GM21786 (cell line): Measurements from ENCODE around the gene KIAA0753.
"Not testable (repeated sequence)": the region's sequence is repeated elsewhere in the genome, so short reads cannot be mapped to it uniquely, and the experiment has no call there.

Experiments
- ATAC-seq: cut with Tn5 transposase; IDR thresholded peaks from one replicate; pipeline ENCODE4 v1.9.1; 2021; ENCODE audit not compliant: unreplicated experiment

KIAA0753 gene

DNA sequence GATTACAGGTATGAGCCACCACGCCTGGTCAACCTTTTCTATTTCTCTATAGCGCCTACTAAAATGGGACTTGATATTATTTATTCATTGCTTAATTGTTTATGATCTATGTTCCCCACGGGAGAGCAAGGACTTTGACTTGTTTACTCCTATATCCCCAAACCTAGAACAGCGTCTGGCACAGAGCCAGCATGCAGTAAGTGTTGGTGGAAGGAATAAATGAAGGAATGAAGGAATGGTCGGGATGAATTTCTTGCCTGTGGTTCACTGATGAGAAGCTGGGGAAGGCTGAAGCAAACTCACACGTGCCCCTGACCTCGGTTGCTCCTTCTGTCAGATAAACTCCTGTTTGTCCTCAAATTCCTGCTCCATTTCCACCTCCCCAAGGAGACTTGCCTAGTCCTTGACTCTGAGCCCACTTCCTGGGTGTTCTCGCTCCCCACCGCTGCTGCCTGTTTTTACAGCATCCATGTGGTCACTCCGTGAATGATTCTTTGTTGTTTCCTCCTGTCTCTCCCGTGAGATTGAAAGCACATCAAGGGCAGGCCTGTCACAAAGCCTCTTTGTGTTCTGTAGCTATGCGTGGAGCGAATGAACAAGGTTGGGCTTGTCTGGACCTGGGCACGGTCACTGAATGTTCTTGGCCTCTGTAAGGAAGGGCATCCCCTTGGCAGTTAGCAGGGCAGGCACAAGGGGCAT, 28.4 kb upstream of the KIAA0753 start:
- no peak for ATAC-seq

DNA sequence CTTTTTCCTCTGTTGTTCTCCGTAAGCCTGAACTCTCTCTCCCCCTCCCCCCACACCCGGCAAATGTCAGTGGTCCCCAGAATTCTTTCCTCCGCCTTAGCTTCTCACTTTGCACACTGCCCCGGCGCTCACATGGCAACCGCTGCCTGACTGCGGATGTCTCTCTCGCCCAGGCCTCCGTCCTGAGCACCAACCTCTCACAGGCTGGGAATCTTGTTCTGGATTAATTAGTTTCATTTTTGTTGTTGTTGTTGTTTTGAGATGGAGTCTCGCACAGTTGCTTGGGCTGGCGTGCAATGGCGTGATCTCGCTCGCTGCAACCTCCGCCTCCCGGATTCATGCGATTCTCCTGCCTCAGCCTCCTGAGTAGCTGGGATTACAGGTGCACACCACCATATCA, 27.7 kb upstream of the KIAA0753 start:
- no peak for ATAC-seq

DNA sequence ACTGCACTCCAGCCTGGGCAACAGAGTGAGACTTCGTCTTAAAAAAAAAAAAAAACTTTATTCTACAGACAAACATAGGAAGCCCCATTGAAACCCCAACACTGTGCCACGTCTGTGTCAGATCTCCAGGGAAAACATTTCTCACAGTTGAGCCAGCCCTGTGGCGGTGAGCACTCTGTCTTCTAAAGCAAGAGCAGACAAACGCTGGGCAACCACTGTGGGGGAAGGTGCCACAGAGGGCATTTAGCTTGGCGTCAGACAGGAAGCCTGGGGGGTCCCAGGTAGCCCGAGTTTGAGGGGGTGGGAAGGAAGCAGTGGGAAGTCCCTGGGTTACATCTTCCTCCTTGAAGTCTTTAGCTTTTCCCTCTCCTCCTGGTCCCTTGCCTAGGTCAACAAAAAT, 27.0 kb upstream of the KIAA0753 start:
- no peak for ATAC-seq

DNA sequence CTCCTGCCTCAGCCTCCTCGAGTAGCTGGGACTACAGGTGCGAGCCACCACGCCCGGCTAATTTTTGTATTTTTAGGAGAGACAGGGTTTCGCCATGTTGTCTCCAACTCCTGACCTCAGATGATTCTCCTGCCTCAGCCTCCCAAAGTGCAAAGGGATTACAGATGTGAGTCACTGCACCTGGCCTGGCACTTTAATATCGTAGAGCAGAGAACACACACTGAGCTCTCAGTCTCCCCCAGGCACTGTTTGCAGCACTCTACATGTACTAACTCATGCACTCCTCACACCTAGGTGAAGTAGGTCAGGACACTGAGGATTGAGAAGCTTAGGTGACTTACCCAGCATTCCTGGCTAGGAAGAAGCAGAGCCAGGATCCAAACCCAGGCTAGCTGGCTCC, 26.0 kb upstream of the KIAA0753 start:
- no peak for ATAC-seq

DNA sequence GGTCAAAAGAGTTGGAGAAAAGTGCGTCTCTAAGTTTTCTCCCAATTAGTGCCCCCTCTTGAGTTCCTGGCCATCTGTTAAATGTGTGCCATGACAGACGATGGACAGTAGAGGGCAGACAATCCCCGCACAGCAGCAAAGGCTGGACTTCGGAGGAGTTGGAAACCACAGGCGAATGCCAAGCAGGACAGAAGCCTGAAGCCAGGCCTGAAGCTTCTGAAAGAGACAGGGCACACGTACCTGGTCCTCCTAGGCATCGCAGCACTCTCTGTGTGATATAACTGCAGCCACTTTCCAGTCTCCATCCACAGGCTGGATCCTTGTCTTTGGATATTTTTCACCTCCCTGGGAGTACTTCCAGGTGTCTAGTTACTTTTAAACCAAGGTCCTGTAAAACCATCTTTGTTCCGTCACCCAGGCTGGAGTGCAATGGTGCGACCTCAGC, 25.6 kb upstream of the KIAA0753 start:
- ATAC-seq = no peak

DNA sequence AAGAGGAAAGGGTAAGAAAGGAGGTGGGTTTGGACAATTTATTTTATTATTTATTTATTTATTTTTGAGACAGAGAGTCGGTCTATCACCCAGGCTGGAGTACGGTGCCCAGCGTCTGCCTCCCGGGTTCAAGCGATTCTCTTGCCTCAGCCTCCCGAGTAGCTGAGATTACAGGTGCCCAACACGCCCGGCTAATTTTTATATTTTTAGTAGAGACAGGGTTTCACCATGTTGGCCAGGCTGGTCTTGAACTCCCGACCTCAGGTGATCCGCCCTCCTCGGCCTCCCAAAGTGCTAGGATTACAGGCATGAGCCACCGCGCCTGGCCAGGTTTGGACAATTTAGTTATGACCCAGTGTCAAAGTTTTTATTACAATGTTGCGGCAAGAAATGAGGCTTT, 22.7 kb upstream of the KIAA0753 start:
- ATAC-seq = not testable (repeated sequence)

DNA sequence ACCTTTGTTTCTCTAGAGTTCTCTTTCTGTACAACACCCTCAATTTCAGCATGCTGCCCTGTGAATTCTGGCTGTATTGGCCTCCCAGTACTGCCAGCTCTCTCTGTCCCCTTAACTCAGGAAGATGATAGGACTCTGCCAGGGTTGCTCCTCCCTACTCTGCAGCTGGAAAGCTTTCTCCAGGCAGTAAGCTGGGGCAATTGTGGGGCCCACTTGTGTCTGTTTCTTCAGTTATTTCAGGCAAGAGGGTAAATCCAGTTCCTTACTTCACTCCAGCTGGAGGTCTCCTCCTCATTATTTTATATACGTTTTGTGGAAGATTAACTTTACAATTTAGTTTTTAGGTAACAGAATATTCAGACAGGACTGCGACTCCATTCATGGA, 20.9 kb upstream of the KIAA0753 start:
- no peak for ATAC-seq

DNA sequence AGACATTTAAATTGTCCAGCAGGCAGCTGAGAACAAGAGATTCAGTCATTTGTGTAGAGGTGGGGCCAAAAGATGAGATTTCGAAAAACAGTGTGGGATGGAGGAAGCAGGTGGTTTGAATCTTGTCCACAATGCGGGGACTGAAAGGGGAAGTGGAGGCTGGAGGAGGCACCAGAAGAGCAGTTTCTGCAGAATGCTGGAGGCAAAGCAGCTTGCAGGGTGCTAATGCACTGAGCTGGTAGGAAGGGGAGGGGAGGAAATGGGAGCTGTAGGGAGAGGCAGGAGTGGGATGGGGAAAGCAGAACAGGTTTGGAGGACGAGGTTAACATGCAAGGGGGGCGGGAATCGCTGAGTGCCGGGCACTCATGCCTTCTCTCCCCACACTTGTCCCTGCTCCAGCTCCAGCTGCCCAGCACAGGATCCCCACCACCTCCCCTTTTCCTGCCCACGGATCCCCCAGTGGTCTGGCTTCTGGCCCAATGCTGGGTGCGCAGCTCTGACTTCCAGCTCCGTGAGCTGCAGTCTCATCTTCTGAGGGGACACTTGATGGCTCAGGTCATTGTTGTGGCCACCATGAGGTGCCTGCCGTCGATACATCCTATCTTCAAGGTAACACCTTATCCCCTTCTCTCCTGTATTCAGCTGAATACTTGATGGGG, 20.4 kb upstream of the KIAA0753 start:
- peak; percentile 69 for ATAC-seq

DNA sequence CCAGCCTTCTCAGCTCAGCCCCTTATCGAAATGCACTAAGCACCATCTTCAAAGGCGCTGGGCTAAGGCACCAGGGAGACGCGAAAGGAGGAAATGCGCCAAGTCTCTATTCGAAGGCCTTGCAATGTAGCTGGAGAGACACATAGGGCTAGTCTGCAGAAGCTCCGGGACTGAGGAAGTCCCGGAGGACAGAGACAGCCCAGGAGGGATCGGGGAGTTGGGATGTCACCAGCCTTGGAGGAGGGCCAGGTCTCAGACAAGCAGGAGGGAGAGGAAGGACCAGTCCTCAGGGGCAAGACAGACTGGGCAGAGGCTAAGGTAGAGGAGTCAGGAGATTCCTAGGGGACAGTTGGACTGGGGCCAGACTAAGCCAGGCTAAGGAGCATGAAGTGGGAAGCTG, 19.6 kb upstream of the KIAA0753 start:
- no peak for ATAC-seq

DNA sequence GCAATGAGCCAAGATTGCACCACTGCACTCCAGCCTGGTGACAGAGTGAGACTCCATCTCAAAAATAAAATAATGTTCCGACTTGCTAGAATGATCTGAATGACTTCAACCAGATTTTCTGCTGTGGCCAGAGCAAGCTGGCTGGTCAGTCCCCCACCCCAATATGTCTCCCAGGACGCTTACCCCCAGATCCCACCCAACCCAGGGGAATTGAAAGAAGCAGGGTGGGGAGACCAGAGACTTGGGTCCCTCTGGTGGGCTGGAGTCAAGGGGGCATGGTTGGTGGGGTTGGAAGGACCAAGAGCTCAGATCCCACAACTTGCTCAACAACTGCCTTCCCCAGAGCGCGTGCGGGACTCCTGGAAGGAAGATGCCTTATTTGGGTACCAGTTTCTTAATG, 17.9 kb upstream of the KIAA0753 start:
- not testable (repeated sequence) for ATAC-seq

DNA sequence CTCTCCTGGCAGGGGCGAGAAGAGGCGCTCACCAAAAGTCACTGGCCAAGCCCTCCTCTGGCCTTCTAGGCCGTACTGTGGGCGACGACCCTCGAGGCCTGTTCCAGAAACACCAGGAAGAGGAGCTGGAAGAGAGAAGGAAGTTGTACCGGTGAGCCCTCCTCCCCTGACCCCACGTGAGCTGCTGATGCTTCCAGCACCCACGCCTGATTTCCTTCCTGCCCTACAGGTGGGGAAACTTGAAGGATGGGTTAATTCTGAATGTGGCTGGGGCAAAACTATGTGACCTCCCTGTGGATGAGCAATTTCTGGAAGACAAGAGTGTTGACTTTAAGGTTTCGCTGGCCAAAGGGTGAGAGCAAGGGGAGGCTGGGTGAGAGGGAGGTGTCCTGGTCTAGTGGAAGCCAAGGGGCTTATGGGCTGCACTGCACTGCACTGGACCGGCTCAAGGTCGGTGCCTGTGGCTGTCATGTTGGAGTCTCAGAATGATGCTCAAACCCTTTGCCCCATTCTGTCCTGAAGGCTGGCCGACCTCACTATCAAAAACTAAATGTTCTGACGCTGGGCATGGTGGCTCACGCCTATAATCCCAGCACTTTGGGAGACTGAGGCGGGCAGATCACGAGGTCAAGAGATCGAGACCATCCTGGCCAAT, 17.2 kb upstream of the KIAA0753 start:
- ATAC-seq = no peak

DNA sequence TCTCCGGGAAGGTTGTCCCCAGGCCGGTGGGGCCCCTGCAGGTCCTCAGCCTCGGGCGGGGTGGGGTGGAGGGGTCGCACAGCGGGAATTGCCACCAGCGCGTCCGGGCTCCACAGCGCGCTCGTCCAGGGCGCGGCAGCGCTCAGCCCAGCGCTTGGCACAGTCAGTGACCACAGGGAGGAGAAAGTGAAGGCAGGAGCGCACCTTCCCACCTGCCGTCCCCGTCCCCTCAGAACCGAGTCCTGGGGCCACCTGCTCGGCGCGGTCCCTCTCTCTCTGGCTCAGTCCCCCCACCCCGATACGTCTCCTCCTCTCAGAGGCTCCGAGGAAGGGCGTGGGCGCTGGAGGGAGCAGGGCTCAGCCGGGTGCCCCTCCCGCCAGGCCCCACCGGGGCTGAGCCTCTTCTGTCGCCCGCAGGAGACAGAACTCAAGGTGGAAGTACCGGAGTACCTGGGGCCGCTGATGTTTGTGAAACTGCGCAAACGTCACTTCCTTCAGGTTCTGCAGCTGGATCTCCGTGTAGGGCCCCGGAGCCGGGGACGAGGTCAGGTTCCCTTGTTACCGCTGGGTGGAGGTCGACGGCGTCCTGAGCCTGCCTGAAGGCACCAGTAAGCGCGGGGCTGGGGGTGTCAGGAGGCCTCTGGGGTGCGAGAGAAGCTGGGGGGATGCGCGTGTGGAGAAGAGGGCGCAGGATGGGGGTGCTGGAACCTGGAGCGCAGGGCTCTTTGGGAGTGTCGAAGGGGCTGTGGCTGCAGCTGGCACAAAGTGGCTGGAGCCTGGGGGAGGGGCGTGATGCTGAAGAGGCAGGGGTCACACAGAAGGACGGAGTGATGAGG, 16.5 kb upstream of the KIAA0753 start:
- not testable (repeated sequence) for ATAC-seq

DNA sequence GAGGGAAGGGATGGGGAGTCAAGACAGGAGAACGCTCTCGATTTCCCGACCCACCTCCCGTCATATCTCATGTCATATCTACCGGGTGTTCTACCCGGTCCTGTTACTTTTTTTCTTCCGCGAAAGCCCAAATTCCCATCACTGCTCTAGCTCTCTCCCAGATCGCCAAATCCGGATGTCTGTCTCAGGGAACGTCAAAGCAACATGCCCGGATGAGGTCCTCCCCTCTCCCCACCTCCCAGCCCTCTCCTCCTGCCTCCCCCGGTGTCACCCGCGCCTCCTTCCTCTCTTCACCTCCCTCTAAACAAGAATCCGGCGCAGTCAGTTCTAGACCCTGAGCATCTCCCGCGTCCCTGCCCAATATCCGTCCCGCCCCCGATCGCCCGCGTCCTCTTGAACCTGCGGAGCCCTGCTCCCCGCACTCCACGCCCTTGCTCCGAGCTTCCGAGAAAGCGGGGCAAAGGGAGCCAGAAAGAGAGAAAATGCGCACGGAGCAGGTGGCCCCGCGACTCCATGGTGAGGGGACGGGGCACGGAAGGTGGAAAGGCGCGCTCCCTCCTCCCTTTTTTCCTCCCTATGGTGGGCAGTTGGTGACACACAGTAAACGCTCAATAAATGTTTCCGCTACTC, 15.3 kb upstream of the KIAA0753 start:
- not testable (repeated sequence) for ATAC-seq

DNA sequence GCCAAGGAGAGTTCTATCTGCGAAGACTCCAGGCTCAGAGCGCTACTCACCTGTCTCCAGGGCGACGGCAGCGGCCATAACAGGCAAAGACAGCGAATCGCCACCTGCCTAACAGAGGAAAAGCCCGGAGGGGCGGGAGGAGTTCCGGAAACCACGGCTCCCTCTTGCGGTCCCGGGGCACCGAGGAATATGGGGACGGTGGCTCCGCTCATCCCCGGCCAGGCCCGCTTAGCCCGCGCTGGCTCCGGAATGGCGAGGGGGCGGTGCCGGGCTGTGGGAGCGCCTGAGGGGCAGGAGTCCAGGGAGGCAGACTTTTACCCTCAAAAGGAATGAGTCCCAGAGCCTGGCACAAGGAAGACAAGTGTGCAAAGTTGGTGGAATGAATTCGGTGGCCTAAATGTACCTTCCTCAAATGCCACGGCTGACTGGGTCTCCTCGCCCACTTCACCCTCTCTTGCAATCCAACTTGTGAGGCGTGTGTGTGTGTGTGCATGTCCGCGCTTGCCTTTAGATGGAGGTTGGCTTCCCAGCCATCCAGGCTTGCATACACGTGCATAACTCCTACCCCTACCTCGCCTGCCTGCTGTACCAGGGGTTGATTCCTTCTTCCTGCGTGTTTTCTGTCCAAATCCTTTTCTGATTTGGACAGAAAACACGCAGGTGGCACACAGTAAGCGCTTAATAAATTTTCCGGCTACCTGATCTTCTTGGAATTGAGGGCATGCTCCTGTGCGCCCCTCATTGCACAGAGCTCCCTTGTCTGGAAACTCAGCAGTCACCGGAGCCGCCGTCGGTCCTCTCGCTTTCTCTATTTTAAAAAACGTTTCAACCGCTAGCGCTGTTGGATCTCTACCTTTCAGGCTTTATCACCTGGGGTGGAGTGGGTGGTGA, 14.6 kb upstream of the KIAA0753 start:
- no peak for ATAC-seq

DNA sequence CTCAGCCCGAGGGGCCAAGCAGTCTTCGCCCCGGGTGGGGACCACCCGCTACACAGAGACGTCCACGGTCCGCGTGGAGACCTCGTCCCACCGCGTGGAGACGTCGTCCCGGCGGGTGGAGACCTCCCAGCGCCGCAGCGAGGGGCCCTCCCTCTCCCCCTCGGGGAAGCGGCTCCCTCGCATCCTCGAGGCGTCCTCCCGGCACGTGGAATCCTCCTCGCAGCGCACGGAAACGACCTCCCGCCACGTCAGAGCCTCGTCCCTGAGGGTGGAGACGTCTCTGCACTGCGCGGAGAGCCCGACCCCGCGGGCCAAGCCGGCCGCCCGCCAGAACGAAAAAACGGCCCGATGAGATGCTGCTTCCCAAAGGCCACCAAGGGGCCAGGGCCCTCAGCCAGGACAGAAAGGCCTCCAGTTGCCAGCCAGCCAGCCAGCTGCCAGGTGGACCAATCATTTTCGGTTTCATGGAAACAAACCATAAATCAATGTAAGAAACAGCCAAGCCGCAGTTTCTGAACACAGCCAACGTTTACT, 11.5 kb upstream of the KIAA0753 start:
- ATAC-seq = no peak

DNA sequence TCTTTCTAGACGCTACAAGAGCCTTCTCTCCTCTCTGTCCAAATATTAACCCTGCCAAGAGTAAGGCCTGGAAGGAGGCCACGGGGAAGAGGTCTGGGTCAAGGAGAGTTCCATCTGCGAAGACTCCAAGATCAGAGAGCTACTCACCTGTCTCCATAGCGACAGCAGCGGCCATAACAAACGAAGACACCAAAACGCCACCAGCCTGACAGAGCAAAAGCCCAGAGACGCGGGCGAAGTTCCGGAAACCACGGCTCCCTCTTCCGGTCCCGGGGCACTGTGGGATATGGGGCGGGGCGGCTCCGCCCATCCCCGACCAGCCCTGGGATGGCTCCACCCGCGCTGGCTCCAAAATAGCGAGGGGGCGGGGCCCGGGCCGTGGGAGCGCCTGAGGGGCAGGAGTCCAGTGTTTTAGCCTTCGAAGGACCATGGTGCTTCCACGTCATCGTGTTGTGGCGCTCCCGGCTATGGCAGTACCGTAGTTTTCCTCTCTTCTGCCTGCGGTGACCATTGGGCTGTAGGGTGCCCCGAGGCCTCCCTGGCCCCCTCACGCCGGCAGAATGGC, 10.9 kb upstream of the KIAA0753 start, which contains the start of the genes C17orf100 and MED31:
C17orf100 (plus strand) TSS at position 409 of the 565 bp plus-strand sequence; CDS start at position 561, 152 bp downstream.
MED31 (minus strand) TSS at position 252 of the 565 bp plus-strand sequence; CDS start at position 175, 77 bp downstream.
- ATAC-seq = peak; percentile 91

DNA sequence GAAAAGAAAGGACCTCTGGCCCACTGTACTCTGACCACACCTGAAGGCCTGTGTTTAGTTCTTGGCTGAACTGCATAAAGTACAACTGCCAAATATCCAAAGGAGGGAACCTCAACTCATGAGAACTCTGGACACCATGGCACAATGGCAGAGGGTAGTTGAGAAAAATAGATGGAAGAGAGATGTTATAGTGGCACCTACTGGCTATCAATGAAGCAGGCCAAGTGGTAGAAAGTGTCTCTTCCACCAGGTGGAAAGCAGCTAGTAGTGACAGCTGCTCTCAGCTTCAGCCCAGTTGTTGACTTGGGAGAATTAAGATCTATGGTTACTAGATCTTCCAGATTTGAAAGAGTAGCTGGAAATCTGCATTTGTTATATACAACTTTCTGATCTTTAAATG, 7.7 kb upstream of the KIAA0753 start:
- no peak for ATAC-seq

DNA sequence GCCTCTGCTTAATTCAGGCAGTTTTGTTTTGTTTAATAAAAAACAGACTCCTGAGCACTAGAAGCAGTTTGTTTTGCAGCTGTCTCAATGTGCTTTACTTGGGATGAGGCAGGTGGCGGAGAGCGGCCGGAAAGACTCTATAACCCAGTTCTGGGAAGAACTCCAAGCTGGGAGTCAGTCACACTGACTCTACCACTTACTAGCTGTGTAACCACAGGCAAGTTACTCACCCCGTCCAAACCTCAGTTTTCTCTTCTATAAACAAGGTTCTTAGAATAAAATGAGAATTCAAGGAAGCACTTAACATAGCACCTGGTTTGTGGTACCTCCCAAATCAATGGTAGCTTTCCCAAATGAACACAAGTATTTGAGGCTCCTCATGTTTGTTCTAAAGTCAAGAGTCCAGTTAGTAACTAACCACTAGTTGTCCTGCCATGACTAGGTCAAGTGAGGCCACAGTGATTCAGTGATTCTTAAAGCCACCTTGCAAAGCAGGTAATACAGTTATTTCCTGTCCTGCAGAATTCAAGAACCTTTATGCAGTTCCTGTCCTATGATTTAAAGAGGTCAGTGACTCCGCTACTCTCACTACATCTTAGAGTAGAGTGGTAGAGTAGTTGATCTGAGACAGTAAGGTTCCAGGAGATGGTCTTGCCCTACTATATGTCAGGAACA, 3.1 kb upstream of the KIAA0753 start:
- ATAC-seq = no peak
